WERI-Rb-1 (cell line): Measurements from ENCODE around the gene SLC19A1.

Experiments
- DNase-seq: peaks from one replicate; pipeline ENCODE4 v3.0.0-alpha.2; 2020
- H3K27ac ChIP-seq: fragments of 250-450 bp; sonication (Bioruptor Pico); 2 replicates; pipeline ENCODE4 v1.5.1; 2020; ENCODE audit warnings: mild to moderate bottlenecking, moderate library complexity
- H3K27me3 ChIP-seq: fragments of 250-450 bp; sonication (Bioruptor Pico); 2 replicates; pipeline ENCODE4 v1.5.1; 2021; ENCODE audit warnings: mild to moderate bottlenecking, low read depth, moderate library complexity; ENCODE audit not compliant: insufficient read depth, severe bottlenecking
- H3K36me3 ChIP-seq: fragments of 250-450 bp; sonication (Bioruptor Pico); 2 replicates; pipeline ENCODE4 v1.5.1; 2020; ENCODE audit warnings: mild to moderate bottlenecking, moderate library complexity
- H3K4me3 ChIP-seq: 2 replicates; pipeline ENCODE4 v1.5.1; 2011; ENCODE audit warnings: low read depth, mild to moderate bottlenecking, control low read depth, low read length
- H3K9me3 ChIP-seq: fragments of 250-450 bp; sonication (Bioruptor Pico); 2 replicates; pipeline ENCODE4 v1.5.1; 2021; ENCODE audit warnings: mild to moderate bottlenecking, moderate library complexity; ENCODE audit not compliant: severe bottlenecking
- TF ChIP-seq, protein P1 (sequence below): IDR thresholded peaks from 2 replicates; pipeline ENCODE4 v1.5.1; 2011; ENCODE audit warnings: low read depth, mild to moderate bottlenecking, control low read depth, inconsistent platforms, low read length

Gene SLC19A1

DNA sequence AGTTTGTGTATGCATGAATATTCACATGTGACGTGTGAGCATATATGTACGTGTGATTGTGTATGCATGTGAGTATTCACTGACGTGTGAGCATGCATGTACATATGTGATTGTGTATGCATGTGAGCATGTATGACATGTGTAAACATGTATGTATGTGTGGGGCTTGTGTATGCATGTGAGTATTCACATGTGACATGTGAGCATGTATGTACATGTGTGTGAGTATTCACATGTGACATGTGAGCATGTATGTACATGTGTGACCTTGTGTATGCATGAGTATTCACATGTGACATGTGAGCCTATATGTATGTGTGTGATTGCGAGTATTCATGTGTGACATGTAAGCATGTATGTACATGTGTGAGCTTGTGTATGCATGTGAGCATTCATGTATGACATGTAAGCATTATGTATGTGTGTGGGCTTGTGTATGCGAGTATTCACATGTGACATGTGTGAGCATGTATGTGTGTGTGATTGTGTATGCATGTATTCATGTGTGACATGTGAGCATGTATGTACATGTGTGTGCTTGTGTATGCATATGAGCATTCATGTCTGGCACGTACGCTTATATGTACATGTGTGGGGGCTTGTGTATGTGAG lies 89.4 kb downstream of the SLC19A1 start:
- no peak overlapping the region for H3K27ac ChIP-seq
- H3K27me3 ChIP-seq: no peaks in the 10 kb centered on the region
- no peak for DNase-seq
- H3K9me3 ChIP-seq: peaks cover under 1% of the 10 kb centered on the region
- H3K36me3 ChIP-seq: no peaks in the 10 kb centered on the region
- TF ChIP-seq, protein P1, sequence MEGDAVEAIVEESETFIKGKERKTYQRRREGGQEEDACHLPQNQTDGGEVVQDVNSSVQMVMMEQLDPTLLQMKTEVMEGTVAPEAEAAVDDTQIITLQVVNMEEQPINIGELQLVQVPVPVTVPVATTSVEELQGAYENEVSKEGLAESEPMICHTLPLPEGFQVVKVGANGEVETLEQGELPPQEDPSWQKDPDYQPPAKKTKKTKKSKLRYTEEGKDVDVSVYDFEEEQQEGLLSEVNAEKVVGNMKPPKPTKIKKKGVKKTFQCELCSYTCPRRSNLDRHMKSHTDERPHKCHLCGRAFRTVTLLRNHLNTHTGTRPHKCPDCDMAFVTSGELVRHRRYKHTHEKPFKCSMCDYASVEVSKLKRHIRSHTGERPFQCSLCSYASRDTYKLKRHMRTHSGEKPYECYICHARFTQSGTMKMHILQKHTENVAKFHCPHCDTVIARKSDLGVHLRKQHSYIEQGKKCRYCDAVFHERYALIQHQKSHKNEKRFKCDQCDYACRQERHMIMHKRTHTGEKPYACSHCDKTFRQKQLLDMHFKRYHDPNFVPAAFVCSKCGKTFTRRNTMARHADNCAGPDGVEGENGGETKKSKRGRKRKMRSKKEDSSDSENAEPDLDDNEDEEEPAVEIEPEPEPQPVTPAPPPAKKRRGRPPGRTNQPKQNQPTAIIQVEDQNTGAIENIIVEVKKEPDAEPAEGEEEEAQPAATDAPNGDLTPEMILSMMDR: no peak
- H3K4me3 ChIP-seq: no peak overlapping the region

DNA sequence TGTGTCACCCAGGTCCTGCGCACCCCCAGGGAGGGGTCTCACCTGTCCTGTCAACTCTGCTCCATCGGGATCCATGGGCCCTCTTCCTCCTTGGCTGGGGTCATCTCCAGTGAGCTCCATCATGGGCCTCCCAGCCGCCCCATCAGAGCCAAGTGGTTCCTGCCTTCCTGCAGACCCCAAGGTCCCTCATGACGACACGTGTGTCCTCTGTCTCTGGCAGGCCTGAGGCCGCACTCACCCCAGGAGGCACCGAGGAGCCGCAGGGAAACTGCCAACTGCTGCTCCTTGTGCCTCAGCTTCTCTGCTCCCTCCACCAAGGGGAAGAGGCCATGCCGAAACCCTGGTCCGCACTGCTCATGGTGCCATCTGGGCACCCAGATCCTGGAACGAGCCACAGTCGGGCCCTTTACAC lies 90.5 kb downstream of the SLC19A1 start:
- Histone ChIP-seq H3K27me3 (no peaks in the 10 kb centered on the region), H3K36me3 (no peaks in the 10 kb centered on the region), H3K4me3 (no peak overlapping the region), H3K27ac (no peak overlapping the region), H3K9me3 (peaks cover 4% of the 10 kb centered on the region)
- no peak for DNase-seq
- TF ChIP-seq, protein P1: no peak

GRCh38 chr21:45451091-45451740 lies 91.0 kb downstream of the SLC19A1 start:
- Histone ChIP-seq H3K36me3 (no peaks in the 10 kb centered on the region), H3K27ac (no peak overlapping the region), H3K9me3 (peaks cover 9% of the 10 kb centered on the region), H3K27me3 (no peaks in the 10 kb centered on the region), H3K4me3 (no peak overlapping the region)
- no peak for DNase-seq
- TF ChIP-seq, protein P1: no peak

DNA sequence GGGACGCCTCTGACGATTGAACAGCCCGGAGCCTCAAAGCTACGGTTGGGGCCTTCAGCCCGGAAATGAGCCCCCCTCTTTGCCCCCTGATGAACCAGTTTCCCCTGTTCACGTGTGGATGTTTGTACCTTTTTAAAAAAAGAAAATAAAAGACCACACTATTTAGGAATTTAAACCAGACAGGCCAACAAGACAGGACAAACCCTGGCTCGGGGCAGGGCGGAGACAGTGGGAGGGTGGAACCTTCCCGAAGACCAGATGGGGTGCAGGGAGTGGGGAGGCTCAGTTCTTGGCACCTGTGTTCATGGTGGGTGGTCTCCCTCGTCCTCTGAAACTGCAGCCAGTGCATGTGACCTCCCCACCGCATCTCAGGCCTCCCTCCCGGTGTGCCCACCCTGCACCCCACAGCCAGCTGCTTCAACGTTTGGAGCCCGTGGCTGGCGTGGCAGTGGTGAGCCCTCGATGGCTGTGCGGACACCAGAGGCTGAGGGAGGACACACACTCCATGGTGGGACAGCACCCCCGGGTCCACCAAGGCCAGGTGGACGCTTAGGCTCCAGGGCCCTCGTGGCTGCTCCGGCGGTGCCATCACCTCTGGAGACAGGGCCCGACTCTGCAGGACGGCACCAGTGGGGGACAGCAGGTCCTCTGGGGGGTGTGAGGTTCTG lies 91.7 kb downstream of the SLC19A1 start:
- Histone ChIP-seq H3K4me3 (no peak overlapping the region), H3K36me3 (no peaks in the 10 kb centered on the region), H3K9me3 (peaks cover 11% of the 10 kb centered on the region), H3K27ac (no peak overlapping the region), H3K27me3 (no peaks in the 10 kb centered on the region)
- TF ChIP-seq, protein P1: no peak
- no peak for DNase-seq

DNA sequence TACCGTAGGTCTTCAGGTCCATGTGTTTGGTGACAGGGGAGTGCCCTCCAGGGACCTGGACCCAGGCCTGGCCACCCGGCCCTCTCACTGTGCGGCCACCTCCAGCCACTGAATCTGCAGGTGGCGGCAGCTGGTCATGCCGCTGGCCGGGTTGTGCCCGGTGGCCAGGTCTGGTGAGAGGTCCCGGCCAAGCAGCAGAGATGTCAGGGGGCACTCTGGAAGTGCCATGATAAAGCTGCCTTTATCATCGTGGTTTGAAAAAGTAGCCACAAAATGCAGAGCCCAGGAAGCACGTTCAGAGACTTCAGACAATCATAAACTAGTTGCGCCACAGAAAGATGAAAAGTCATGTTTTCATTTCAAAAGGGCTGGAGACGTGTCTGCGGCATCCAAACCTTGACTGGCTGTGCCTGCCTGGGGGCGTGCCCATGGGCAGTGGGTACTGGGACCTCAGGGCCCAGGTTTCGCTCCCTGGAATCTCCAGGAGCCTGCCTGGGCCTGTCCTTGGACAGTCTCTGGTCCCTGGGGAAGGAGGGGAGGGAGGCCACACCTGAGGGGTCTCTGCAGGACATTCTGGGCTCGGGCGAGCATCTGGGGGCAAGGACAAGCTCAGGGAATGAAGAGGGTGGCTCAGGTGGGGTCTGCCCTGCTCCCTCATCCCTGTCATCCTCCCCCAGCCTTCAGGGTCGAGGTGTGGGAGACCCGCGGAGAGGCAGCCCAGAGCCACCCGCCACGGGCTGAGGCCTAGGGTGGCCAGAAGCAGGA lies 92.4 kb downstream of the SLC19A1 start:
- H3K9me3 ChIP-seq: peaks cover 11% of the 10 kb centered on the region
- no peaks in the 10 kb centered on the region for H3K27me3 ChIP-seq
- H3K36me3 ChIP-seq: no peaks in the 10 kb centered on the region
- H3K27ac ChIP-seq: no peak overlapping the region
- TF ChIP-seq, protein P1: no peak
- H3K4me3 ChIP-seq: no peak overlapping the region
- no peak for DNase-seq
